Panc1 (cell line): Measurements from ENCODE around the gene CTSD.
A peak's percentile ranks its signal among the peaks of the same experiment; 100 is the strongest.

Experiments
- POLR2AphosphoS5 ChIP-seq: IDR thresholded peaks from 2 replicates; pipeline ENCODE4 v1.6.1; 2012; ENCODE audit warnings: mild to moderate bottlenecking, low read depth, low read length, moderate library complexity
- SIN3A ChIP-seq: IDR thresholded peaks from 2 replicates; pipeline ENCODE4 v1.6.1; 2012; ENCODE audit warnings: low read depth, mild to moderate bottlenecking, low read length, moderate library complexity, borderline replicate concordance; ENCODE audit not compliant: insufficient read depth
- TCF7L2 ChIP-seq: IDR thresholded peaks from 2 replicates; pipeline ENCODE4 v1.6.1; 2011; ENCODE audit warnings: mild to moderate bottlenecking, low read depth, low read length, inconsistent platforms
- TF ChIP-seq, protein P1 (sequence below): fragments of 450-650 bp; IDR thresholded peaks from 2 replicates; pipeline ENCODE4 v1.5.1; 2017; ENCODE audit warnings: mild to moderate bottlenecking
- TF ChIP-seq, protein P2 (sequence below), 2 experiments: IDR thresholded peaks; 2 replicates each; pipeline ENCODE4 v1.6.1; 2011 to 2012; ENCODE audit warnings: low read depth in 2 of 2, control low read depth in 1 of 2, low read length in 1 of 2, mild to moderate bottlenecking in 1 of 2, moderate library complexity in 1 of 2; ENCODE audit not compliant: insufficient read depth in 1 of 2

GRCh38 chr11:1751531-1751921 lies 12.2 kb downstream of the CTSD start:
- TF ChIP-seq, protein P1, sequence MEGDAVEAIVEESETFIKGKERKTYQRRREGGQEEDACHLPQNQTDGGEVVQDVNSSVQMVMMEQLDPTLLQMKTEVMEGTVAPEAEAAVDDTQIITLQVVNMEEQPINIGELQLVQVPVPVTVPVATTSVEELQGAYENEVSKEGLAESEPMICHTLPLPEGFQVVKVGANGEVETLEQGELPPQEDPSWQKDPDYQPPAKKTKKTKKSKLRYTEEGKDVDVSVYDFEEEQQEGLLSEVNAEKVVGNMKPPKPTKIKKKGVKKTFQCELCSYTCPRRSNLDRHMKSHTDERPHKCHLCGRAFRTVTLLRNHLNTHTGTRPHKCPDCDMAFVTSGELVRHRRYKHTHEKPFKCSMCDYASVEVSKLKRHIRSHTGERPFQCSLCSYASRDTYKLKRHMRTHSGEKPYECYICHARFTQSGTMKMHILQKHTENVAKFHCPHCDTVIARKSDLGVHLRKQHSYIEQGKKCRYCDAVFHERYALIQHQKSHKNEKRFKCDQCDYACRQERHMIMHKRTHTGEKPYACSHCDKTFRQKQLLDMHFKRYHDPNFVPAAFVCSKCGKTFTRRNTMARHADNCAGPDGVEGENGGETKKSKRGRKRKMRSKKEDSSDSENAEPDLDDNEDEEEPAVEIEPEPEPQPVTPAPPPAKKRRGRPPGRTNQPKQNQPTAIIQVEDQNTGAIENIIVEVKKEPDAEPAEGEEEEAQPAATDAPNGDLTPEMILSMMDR = no peak
- TF ChIP-seq, protein P2, sequence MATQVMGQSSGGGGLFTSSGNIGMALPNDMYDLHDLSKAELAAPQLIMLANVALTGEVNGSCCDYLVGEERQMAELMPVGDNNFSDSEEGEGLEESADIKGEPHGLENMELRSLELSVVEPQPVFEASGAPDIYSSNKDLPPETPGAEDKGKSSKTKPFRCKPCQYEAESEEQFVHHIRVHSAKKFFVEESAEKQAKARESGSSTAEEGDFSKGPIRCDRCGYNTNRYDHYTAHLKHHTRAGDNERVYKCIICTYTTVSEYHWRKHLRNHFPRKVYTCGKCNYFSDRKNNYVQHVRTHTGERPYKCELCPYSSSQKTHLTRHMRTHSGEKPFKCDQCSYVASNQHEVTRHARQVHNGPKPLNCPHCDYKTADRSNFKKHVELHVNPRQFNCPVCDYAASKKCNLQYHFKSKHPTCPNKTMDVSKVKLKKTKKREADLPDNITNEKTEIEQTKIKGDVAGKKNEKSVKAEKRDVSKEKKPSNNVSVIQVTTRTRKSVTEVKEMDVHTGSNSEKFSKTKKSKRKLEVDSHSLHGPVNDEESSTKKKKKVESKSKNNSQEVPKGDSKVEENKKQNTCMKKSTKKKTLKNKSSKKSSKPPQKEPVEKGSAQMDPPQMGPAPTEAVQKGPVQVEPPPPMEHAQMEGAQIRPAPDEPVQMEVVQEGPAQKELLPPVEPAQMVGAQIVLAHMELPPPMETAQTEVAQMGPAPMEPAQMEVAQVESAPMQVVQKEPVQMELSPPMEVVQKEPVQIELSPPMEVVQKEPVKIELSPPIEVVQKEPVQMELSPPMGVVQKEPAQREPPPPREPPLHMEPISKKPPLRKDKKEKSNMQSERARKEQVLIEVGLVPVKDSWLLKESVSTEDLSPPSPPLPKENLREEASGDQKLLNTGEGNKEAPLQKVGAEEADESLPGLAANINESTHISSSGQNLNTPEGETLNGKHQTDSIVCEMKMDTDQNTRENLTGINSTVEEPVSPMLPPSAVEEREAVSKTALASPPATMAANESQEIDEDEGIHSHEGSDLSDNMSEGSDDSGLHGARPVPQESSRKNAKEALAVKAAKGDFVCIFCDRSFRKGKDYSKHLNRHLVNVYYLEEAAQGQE (IDR thresholded peaks at IDR 0.05; ENCODE audit: insufficient read depth in 1 of 2, low read depth in 2 of 2, low read length in 1 of 2) = 0 out of 4 replicates have a peak, but pooled peaks of 1 of the 2 experiments have one; percentile 25
- no peak for TF ChIP-seq SIN3A
- TF ChIP-seq POLR2AphosphoS5 = no peak; the same call in 1 of the 2 replicates
- no peak for TF ChIP-seq TCF7L2
